HG02623 (cell line): ENCODE measurements around the gene FAM184B.
"Not testable (repeated sequence)": the region's sequence is repeated elsewhere in the genome, so short reads cannot be mapped to it uniquely, and the experiment has no call there.

ENCODE experiments used
- ATAC-seq: cut with Tn5 transposase; IDR thresholded peaks from one replicate; pipeline ENCODE4 v1.9.1; 2021; ENCODE audit warnings: moderate library complexity; ENCODE audit not compliant: unreplicated experiment

Gene FAM184B

DNA sequence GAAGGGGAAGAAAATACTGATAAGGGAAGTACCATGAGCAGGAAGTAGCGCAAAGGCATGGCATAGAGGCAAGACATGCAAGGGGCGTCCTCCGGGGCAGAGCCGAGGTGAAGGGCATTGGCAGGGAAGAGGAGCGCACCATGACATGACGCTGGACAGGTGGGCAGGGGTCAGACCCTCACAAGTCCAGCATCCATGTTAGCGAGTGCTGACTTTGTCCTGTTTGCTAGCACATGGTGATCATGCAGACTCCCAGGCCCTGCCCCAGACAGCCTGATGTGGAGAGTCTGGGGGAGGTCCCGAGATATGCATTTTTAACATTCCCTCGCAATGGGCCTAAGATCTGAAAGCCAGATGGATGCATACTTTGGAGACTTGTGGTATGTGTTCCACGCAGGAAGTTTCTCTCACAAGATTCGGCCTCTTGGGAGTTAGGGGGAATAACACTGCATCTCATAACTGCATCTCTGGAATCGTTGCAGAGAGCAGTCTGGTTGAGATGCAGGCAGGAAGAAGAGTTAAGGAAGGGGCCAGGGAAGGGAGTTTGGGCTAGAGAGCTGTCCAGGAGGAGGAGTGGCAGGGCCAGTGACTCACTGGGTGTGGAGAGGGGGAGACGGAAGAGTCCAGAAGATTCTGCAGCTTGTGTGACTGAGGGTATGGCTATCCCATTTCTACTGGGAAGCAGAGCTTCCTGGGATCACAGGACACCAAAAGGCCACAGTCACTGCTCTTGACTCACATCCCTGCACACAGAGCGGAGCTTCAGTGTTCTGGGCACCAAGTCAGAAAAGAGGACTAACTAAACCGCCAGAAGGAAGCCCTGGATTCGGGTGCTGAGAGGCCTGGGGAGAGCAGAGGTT is 59.7 kb downstream of the FAM184B start:
- no peak for ATAC-seq

DNA sequence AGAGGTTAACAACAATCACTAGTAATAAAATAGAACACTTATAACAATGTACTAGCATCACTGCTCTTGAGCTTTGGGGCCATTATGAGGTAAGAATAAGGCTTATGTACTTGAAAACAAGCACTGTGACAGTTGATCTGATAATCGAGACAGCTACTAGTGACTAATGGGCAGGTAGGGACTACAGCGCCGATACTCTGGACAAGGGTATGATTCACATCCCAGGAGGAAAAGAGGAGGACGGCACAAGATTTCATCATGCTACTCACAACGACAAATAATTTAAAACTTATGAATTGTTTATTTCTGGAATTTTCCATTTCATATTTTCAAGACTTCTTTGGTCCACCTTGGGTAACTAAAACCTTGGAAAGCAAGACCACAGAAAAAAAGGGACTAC is 62.3 kb downstream of the FAM184B start:
- ATAC-seq = no peak

DNA sequence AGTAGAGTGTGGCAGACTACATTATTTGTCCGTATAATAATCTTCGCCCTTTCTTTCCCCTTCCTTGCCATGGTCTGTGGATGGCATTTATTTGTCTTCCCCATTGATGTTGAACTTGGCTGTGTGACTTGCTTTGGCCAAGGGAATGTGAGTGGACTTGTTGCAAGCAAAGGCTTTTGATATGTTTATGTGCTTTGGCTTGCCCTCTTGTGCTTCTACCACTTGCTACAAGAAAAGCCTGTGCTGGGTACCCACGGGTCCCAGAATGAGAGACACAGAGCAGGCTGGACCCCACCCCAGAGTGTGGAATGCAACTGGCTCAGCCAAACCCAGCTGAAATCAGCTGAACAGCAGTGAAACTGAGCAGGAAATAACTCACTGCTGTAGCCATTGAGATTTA is 63.0 kb downstream of the FAM184B start:
- ATAC-seq = no peak

DNA sequence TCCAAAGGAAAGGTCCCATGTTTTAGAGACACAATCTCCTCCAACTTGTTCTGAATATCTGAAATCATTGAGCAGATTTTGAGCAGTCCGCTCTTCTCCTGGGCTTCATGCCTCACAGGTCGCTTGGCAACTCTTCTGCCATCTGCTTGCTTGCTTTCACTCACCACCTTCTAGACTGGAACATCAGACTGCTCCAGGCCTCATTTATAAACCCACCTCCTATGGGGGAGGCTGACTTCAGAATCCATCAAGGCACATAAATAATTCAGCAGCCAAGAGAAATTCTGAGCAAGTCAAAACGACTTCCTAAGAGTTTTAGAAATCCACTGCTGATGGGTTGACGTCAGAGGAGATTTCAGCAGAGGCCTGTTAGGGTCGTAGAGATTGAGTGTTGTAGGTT is 64.1 kb downstream of the FAM184B start:
- no peak for ATAC-seq

DNA sequence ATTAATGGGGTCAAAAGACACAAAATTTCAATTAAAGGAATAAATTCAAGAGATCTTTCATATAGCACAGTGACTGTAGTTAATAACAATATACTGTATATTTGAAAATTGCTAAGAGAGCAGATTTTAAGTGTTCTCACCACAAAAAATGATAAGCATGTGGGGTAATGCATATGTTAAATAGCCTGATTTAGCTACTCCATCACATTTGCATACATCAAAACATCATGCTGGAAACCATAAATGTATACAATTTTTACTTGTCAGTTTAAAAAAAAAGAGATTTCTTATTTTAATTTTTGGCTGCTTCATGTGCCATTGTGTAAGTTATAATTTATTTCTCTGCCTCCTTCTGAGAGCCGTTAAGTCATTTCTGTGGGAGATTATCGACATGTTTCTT is 65.9 kb downstream of the FAM184B start:
- no peak for ATAC-seq

DNA sequence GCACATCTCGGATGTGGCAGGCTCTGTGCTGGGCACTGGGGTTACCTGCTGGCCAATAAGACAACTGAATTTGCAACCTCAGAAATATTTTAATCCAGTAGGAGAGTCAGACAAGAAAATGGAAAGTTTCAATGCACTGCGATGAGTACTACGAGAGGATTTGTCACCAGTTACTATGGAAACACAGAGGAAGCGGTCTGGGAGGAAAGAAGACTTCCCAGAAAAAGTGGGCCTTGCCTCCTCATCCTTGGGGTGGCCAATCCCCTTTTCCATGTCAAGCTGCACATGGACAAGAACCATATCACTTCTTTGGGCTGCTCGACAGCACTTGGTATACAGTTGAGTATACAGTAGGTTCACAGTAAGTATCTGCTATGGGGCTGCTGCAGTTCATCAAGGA is 67.6 kb downstream of the FAM184B start:
- ATAC-seq = no peak

DNA sequence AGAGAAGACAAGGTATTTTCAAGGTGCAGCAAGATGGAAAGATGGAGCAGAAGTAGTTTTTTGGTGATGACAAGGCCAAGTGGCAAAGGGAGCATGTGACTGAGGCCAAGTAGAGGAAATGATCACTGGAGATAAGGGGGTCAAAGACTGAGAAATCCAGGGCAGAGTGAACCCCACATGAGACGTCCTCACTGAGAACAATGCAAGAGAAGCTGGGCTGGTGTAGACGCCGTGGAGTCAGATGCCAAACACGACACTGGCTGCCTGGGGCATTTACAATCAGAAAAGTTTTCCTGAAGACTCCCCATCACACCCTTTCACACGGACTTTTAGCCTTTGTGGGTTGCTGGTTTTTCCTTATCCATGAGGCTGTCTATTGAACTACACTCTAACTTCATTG is 69.3 kb downstream of the FAM184B start:
- ATAC-seq = no peak

DNA sequence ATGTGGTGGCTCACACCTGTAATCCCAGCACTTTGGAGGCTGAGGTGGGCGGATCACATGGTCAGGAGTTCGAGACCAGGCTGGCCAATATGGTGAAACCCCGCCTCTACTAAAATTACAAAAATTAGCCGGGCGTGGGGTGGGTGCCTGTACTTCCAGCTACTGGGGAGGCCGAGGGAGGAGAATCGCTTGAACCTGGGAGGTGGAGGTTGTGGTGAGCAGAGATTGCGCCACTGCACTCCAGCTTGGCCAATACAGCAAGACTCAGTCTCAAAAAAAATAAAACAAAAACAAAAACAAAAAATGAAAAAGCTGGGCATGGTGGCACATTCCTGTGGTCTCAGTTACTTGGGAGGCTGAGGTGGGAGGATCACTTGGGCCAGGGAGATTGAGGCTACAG is 70.2 kb downstream of the FAM184B start:
- not testable (repeated sequence) for ATAC-seq

DNA sequence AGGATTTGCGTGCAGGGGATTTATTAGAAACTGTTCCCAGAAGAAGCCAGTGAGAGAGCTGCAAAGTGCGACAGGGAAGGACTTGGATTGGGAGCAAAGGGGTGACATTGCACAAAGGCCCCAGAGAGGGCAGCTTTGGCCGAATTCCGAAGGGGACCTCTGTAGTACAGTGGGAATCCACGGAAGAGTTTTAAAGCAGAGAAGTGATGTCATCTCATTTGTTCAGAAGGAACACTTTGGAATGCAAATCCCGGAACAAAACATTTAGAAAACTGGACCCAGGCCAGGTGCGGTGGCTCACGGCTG is 71.7 kb downstream of the FAM184B start:
- ATAC-seq = no peak

DNA sequence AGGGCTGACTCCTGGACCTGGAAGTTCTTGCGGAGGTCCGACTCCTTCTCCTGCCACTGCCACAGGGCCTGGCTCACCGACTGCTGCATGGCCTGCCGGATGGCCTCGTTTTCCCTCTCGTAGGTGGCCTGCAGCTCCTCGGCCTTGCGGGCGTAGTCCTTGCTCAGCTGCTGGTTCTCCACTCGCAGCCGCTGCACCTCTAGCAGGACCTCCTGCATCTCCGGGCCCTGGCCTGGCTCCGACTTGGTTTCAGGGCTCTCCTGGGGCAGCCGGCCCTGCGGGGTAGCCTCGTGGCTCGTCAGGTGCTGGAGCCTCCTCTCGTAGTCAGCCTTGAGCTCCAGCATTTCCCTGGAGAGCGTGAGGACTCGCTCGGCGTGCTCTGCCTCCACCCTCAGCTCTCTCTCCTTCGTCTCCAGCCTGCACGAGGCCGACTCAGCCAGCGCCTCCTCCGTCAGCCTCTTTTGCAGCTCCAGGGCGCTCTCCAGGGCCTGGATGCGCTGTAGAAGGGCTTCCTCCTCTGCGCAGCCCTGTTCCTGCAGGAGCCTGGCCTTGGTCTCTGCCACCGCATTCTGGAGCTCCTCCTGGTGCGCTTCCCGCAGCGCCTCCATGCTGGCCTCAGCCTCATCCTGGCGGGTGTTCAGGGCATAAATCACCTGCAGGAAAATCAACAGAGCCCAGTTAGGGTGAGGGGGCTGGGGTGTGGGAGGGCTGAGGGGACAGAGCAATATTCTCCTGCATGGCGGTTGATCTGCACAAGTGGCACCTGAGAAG is 72.2 kb downstream of the FAM184B start:
- no peak for ATAC-seq

DNA sequence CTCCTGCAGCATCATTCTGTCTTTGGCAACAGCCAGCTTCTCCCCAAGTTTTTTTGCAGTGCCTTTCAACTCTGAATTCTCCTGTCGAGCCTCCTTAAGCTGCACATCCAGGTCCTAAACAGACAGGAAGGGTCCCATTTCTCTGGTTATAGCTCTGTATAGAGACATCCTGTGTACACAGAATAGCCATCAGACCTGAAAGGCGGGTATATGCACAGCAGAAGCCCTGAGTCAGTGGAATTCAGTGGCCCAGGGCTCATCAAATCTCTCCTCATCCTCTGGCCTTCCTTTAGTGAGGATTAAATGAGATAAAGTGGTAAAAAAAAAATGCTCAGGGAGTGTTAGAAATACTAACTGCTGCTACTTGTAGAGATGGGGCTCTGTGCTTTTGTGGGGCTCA is 73.8 kb downstream of the FAM184B start:
- ATAC-seq = no peak

DNA sequence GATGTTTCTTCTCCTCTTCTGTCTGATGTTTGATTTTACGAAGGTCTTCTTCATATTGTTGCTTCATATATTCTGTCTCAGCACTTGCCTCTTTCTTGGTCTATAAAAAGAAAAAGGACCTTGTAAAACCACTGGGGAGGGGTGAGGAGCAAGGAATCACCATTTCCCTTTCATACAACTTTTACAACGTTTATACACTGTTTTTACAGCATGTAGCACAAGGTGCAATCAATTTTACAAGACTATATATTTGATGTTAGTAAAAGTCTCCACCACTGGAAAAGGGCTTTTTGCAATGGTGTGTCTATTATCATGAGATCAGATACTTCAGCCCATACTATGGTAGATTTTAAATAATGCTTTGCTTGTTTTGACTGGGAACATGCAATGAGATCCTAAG is 76.3 kb downstream of the FAM184B start:
- no peak for ATAC-seq

DNA sequence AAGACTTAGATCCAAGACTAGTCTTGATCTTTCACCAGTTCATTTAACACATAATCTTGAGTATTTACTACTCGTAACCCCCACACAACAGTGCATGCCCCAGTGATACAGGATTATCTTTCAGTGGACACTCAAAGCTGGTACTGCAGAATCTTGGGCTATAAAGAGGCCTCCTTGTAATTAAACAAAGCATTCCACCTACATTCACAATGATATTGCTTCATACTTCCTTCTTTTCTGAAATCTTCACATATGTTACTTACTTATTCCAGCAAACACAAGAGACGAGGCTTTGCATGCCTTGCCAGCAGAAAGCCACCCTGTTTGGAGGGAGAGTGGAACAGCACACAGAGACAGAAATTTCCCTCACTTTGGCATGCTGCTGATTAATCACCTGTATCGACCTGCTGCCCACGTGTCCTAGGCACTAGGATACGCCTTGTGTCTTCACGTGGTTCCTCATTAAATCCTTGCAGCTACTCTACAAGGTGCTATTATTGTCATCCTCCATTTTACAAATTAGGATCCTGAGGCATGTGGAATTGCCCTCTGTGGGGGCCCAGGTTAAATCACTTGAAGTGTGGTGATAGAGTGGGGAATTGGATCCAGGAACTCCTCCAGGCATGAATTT is 77.3 kb downstream of the FAM184B start:
- no peak for ATAC-seq

DNA sequence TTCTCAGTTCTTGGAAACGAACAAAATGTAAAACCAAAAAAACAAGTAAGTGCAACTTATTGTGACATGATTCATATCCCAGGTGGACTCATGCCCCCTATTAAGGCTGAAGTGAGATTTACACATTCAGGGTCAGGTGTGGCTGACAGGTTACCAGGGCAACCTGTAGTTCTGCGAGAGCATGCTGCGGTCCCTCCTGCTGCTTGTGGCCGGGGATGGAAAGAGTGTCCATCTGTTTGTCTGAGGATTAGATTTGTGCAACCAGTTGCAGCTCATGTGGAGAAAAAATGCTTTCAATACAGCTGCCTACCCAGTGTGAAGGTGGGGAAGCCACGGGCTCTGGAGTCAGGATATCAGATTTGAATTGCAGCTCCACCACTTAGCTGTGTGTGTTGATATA is 78.8 kb downstream of the FAM184B start:
- ATAC-seq = no peak

DNA sequence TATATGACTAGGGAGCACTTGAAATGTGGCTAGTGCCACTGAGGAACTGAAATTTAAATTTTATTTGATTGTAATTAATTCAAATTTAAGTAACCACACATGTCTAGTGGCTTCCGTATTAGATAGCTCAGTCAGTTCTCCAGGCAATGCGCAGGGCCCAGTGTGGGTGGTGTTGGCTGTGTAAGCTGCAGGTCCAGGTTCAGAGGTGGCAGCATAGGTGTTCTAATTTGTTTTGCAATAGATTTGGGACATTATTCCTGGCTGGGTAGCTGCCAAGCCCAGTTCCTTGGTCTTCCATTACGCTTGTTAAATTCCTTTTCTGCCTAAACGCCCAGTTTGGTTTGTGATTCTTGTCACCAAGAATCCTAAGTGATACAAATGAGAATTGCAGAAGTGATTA is 79.5 kb downstream of the FAM184B start:
- ATAC-seq = no peak

DNA sequence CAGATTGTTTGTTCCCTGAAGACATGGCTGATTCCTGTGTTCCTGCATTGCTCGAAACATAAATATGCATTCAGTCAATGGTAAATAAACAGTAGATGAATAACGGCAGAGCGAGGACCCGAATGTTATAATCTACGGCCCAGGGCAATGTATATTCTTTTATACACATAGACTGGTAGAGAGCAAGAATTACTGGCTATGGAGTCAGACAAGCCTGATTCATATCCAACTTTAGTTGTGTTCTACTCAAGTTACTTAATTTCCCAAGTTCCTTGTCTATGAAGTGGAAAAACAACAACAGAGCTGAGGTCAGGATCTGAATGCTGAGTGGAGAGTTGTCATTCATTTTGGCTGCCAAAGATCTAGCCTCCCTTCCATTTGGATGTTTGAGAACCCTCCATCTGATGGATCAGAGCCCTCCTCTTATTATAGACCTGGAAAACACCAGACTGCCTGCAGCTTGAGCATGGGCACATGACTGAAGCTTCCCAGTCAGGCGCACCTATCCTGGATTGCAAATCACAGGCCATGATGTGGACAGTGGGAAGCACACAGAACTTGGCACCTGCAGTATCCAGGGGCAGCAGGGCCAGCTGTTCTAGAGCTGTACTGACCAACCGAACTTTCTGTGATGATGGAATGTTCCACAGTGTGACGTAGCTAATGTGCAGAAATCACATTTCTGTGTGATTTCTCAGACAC is 80.1 kb downstream of the FAM184B start:
- no peak for ATAC-seq

DNA sequence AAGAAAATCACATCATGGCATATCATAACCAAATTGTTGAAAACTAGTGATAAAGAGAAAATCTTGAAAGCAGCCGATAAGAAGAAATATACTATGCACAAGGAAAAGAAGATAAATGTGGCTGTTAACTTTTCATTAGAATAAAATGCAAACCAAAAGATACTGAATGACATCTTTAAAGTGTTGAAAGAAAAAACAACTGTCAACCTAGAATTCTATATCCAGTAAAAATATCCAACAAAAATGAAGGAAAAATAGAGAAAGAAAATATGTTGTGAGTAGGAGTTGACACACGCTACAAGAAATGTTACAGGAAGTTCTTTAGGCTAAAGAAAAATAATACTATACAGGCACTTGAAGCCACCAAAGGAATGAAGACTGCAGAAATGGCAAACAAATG is 82.0 kb downstream of the FAM184B start:
- ATAC-seq = no peak

DNA sequence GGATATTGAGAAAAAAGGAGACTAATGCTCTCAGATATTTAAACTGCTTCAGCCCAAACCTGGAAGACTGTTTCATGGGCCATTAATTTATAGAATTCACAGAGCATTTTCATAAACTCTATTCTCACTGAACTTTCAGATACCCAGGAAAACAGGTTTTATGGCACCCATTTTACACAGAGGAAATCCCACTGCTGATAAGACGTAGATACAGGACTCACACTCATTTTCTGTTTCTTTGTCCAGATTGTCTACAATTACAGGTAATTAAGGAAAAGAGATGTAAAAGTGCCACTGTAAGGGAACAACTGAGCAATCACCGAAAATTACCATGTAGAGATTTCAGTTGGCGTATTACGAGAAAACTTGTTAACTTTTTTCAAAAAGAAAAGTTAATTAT is 83.3 kb downstream of the FAM184B start:
- no peak for ATAC-seq

DNA sequence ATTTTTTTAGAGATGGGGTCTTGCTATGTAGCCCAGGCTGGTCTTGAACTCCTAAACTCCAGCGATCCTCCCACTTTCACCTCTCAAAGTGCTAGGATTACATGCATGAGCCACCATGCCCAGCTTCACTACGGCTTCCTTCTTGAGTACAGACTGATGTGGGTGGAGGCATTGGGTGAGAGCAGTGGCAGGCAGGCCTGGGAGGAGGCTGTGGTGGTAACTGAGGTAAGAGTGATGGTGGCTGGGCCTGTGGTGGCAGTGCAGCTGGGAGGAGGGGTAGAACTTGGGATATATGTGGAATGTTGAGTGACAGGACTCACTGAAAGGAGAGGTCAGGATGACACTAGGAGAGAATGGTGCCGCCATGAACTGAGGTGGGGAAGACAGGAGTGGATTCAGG is 86.1 kb downstream of the FAM184B start:
- no peak for ATAC-seq

DNA sequence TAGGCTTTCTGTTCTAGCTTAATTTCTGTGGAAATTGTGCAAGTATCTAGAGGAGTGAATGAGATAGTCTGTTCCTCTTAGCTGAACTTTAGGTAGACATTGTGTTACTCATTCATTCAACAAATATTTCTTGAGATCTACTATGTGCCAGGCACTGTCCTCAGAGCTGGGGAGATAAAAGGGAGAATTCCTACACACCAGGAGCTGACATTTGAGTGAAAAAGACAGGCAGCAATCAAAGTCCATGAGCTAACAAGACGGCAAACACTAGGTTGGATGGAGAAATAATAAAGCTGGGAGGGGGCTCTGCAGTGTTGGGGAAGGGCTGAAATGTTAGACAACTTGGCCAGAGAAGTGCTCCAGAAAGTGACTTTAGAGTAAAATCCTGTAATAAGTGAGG is 86.9 kb downstream of the FAM184B start:
- no peak for ATAC-seq

DNA sequence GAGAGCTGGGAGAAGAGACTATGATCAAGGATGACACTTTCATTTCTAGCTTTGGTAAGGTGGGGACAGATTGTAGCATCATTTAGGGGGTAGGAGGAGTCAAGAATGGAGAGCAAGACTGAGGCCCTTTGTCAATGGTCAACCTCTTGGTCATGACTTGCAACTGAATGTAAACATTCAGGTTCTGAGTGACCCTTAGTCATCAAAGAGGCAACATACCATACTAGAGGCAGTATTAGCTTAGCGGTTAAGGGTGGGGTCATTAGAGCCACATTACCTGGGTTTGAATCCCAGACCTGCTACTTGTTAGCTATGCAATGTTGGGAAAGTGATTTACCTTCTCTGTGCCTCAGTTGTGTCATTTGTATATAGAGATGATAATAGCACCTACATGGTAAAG is 90.5 kb downstream of the FAM184B start:
- no peak for ATAC-seq

DNA sequence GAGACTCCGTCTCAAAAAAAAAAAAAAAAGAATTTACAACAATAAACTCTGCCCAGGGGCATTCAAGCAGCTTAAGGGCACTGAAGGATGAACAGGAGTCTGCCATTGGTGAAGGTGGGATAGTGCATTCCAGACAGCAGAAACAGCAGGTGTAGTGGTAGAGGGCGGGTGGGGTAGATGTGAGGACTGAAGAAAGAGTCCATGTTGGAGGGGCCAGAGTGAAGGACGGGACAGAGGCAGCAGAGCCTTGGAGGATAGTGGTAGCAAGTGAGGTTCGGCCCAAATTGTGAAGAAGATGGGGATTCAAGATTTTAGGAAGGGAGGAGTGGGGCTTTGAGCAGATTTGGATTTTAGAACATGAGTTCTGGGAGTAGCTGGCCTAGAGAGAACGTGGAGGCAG is 91.3 kb downstream of the FAM184B start:
- no peak for ATAC-seq
